Measurements from ENCODE around the gene UBE2J2. TPM values are rescaled to one million over a fixed set of nuclear protein-coding genes. Genes with fewer than 3 reads are reported as not detected.

The UBE2J2 gene
- total and polyA plus RNA-seq, 2 of the 13 experiments (the other 11 are each of a cell fraction or from before 2014, with no cell fraction given): 25.4 to 29.4 TPM

GRCh38 chr1:1306070-1306660 is 32.5 kb upstream of the UBE2J2 start (continued):
- TF ChIP-seq ZNF142 (CRISPR knock-in tag; IDR thresholded peaks at IDR 0.05) (no peak), ZNF451 (CRISPR knock-in tag; IDR thresholded peaks at IDR 0.05) (no peak), ZNF317 (CRISPR knock-in tag; IDR thresholded peaks at IDR 0.05) (no peak), TFDP2 (CRISPR knock-in tag; IDR thresholded peaks at IDR 0.05) (no peak), CTCF (CRISPR knock-in tag; IDR thresholded peaks at IDR 0.05) (peak; percentile 56), MAFK (conservative IDR thresholded peaks at IDR 0.05 in 1 of 2, IDR thresholded peaks at IDR 0.05 in 1 of 2; ENCODE audit: low read length in 2 of 2) (no peak), PRDM10 (CRISPR knock-in tag; IDR thresholded peaks at IDR 0.05; ENCODE audit: low read depth) (no peak), HMGXB4 (CRISPR knock-in tag; IDR thresholded peaks at IDR 0.05; ENCODE audit: borderline replicate concordance in 1 of 2, low read depth in 1 of 2) (0 out of 4 replicates have a peak, but pooled peaks have one; percentile 2 to 5), ZKSCAN8 (CRISPR knock-in tag; IDR thresholded peaks at IDR 0.05; ENCODE audit: borderline replicate concordance) (no peak), ZNF773 (CRISPR knock-in tag; IDR thresholded peaks at IDR 0.05; ENCODE audit: borderline replicate concordance) (no peak), CAMTA2 (CRISPR knock-in tag; IDR thresholded peaks at IDR 0.05; ENCODE audit: borderline replicate concordance) (no peak), ZNF274 (CRISPR knock-in tag; IDR thresholded peaks at IDR 0.05) (0 out of 2 replicates have a peak, but pooled peaks have one; percentile 14), ZNF335 (CRISPR knock-in tag; IDR thresholded peaks at IDR 0.05) (0 out of 2 replicates have a peak, but pooled peaks have one; percentile 10), ZNF557 (CRISPR knock-in tag; IDR thresholded peaks at IDR 0.05) (no peak)

All from HepG2 (cell line).